DOHH2 (cell line): Measurements from ENCODE around the gene CSN3.

Experiments
- CTCF ChIP-seq: fragments of 200-600 bp; sonication (generic); IDR thresholded peaks from one replicate; pipeline ENCODE4 v1.5.1; 2014; ENCODE audit warnings: antibody characterized with exemption, mild to moderate bottlenecking, low read depth, low read length; ENCODE audit not compliant: poor library complexity, severe bottlenecking
- EZH2phosphoT487 ChIP-seq: fragments of 200-600 bp; sonication (generic); IDR thresholded peaks from 2 replicates; pipeline ENCODE4 v1.6.1; 2017; ENCODE audit warnings: borderline replicate concordance, mild to moderate bottlenecking, antibody characterized with exemption, low read length, moderate library complexity, mixed read lengths

- TF ChIP-seq CTCF, result peak; percentile 38
- no peak for TF ChIP-seq EZH2phosphoT487
Observed at GRCh38 chr4:70269674-70270073, 27.3 kb downstream of the CSN3 start.
